Measurements from ENCODE around the gene ATP2B3. TPM values are rescaled to one million over a fixed set of nuclear protein-coding genes. Genes with fewer than 3 reads are reported as not detected.

The ATP2B3 gene
- total RNA-seq, 1 experiment from 2014 or later = 0.21 TPM

DNA sequence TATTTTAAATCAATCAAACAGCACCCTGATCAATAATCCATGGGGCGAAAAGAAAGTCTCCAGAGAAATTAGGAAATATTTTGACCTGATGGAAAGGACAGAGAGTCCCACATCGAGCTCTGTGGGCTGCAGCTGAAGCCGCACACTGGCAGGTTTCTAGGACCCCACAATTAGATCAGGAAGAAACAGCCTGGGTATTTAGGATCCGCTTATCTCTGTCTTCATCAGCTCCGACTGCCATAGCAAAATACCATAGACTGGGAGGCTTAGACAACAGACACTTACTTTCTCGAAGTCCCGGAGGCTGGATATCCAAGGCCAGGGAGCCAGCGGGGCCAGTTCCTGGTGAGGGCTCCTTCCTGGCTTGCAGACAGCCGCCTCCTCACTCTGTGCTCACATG is 45.1 kb downstream of the ATP2B3 start:
- no peaks in the 10 kb centered on the region for H3K4me1 ChIP-seq (ENCODE audit: control insufficient read depth, insufficient read depth, low read length)
- ATAC-seq = no peak
- no peaks in the 10 kb centered on the region for H3K27me3 ChIP-seq (ENCODE audit: control insufficient read depth, insufficient read depth, low read length)
- H3K27ac ChIP-seq (ENCODE audit: low read length) = no peak overlapping the region
- CTCF ChIA-PET = no interaction called here
- intact Hi-C loops (cut with micrococcal nuclease; ENCODE audit: unreplicated experiment) = no loop called here
- DNase-seq (ENCODE audit: low read depth, low spot score) = no peak
- no peak overlapping the region for H3K4me3 ChIP-seq (ENCODE audit: low read depth in 2 of 2, low read length in 2 of 2)
- no peaks in the 10 kb centered on the region for H3K36me3 ChIP-seq (ENCODE audit: control insufficient read depth, insufficient read depth, low read length)
- no peaks in the 10 kb centered on the region for H3K9me3 ChIP-seq (ENCODE audit: control insufficient read depth, insufficient read depth, low read depth, low read length)
- POLR2A ChIA-PET = no interaction called here
- in situ Hi-C loops (cut with HindIII; ENCODE audit: low pct_unique_long_range_greater_than_20kb, low sequenced_read_pairs) = no loop called here
- TF ChIP-seq TCF7L2 (IDR thresholded peaks at IDR 0.05; ENCODE audit: low read depth, low read length) = no peak
- TF ChIP-seq CTCF (IDR thresholded peaks at IDR 0.05) = no peak
- TF ChIP-seq REST (IDR thresholded peaks at IDR 0.05; ENCODE audit: insufficient read depth in 1 of 2, low read depth in 2 of 2, low read length in 1 of 2) = no peak
- no peak for TF ChIP-seq POLR2AphosphoS5 (IDR thresholded peaks at IDR 0.05; ENCODE audit: low read depth, low read length)
- no peak for TF ChIP-seq SIN3A (IDR thresholded peaks at IDR 0.05; ENCODE audit: borderline replicate concordance, insufficient read depth, low read depth, low read length)
- no TSS peak for BruUV-seq (replicated peaks)

- H3K9me3 ChIP-seq (ENCODE audit: control insufficient read depth, insufficient read depth, low read depth, low read length) = no peaks in the 10 kb centered on the region
- no peaks in the 10 kb centered on the region for H3K27me3 ChIP-seq (ENCODE audit: control insufficient read depth, insufficient read depth, low read length)
- H3K36me3 ChIP-seq (ENCODE audit: control insufficient read depth, insufficient read depth, low read length) = no peaks in the 10 kb centered on the region
- TF ChIP-seq TCF7L2 (IDR thresholded peaks at IDR 0.05; ENCODE audit: low read depth, low read length) = no peak
- no peak for TF ChIP-seq REST (IDR thresholded peaks at IDR 0.05; ENCODE audit: insufficient read depth in 1 of 2, low read depth in 2 of 2, low read length in 1 of 2)
- TF ChIP-seq CTCF (IDR thresholded peaks at IDR 0.05) = no peak
- no peak for TF ChIP-seq POLR2AphosphoS5 (IDR thresholded peaks at IDR 0.05; ENCODE audit: low read depth, low read length)
- no peak for TF ChIP-seq SIN3A (IDR thresholded peaks at IDR 0.05; ENCODE audit: borderline replicate concordance, insufficient read depth, low read depth, low read length)
- H3K27ac ChIP-seq (ENCODE audit: low read length) = no peak overlapping the region
- POLR2A ChIA-PET = no interaction called here
- BruUV-seq (replicated peaks) = no TSS peak
- in situ Hi-C loops (cut with HindIII; ENCODE audit: low pct_unique_long_range_greater_than_20kb, low sequenced_read_pairs) (no loop called here), intact Hi-C loops (cut with micrococcal nuclease; ENCODE audit: unreplicated experiment) (no loop called here)
- CTCF ChIA-PET = interaction anchor here (1.3 kb wide), 1 partner anchor 25 kb away, joined by 4 read pairs; no protein-coding TSS in a partner anchor
- H3K4me1 ChIP-seq (ENCODE audit: control insufficient read depth, insufficient read depth, low read length) = no peaks in the 10 kb centered on the region
- DNase-seq (ENCODE audit: low read depth, low spot score) (no peak), ATAC-seq (no peak)
- H3K4me3 ChIP-seq (ENCODE audit: low read depth in 2 of 2, low read length in 2 of 2) = no peak overlapping the region
These were observed 46.7 kb downstream of the ATP2B3 start for GRCh38 chrX:153564047-153564606.

All from Panc1 (cell line).